Umbilical cord (tissue), 2 donors: ENCODE data around the gene FASTKD3. TPM values are rescaled to one million over a fixed set of nuclear protein-coding genes. Genes with fewer than 3 reads are reported as not detected.
"Not testable (repeated sequence)": the region's sequence is repeated elsewhere in the genome, so short reads cannot be mapped to it uniquely, and the experiment has no call there.

Experiments
- DNase-seq: peaks from one replicate; pipeline ENCODE4 v3.0.0-alpha.2; 2015; ENCODE audit warnings: low spot score
- total RNA-seq: library from RNA; depleted of rRNA; stranded (reverse); fragments of >200 nt; gene quantifications from one replicate; pipeline ENCODE4 v1.2.3, GENCODE V29; 2014; ENCODE audit warnings: low replicate concordance; ENCODE audit not compliant: insufficient read depth

FASTKD3 gene, protein sequence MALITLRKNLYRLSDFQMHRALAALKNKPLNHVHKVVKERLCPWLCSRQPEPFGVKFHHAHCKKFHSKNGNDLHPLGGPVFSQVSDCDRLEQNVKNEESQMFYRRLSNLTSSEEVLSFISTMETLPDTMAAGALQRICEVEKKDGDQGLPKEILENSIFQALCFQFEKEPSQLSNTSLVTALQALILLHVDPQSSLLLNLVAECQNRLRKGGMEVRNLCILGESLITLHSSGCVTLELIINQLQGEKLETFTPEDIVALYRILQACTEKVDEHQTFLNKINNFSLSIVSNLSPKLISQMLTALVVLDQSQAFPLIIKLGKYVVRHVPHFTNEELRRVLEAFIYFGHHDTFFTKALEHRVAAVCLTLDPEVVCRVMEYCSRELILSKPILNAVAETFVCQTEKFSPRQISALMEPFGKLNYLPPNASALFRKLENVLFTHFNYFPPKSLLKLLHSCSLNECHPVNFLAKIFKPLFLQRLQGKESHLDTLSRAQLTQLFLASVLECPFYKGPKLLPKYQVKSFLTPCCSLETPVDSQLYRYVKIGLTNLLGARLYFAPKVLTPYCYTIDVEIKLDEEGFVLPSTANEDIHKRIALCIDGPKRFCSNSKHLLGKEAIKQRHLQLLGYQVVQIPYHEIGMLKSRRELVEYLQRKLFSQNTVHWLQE
- total RNA-seq, result 26.5 TPM

DNA sequence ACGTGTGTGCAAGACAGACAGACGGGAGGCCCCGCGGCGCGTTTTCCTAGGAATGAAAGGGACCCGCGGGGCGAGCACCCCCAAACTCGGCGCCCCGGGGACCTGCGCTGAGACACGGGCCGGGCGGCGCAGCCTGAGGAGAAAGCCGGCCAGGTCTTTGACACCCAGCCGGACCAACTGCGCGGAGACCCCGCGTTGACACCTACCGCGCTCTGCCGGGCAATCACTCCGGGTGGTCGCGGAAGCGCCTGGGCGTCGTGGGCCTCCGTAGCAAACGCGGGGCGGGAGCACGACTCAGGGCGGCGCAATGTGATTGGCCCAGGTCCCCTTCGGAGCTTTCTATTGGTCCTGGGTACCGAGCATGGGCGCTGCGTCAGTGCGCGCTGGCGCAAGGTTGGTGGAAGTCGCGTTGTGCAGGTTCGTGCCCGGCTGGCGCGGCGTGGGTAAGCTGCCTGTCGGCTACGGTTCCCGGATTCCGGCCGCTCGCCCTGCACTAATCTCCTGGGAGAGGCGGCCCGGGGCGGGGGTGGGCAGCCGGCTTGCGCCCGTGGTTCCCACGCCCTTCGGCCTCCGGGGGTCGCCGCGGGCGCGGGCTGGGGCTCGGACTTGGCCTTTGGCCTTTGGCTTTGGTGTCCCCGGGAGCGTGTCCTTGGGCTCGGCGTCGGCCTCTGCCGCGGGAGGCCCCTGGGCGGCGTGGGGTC is at the start of gene FASTKD3, which contains the start of gene MTRR:
FASTKD3 (minus strand) TSS at position 259 of the 701 bp plus-strand sequence. CDS start 948 bp downstream, outside the sequence.
MTRR (plus strand) TSS at position 376 of the 701 bp plus-strand sequence. CDS start 1,647 bp downstream, outside the sequence.
- peak; percentile 96 for DNase-seq

DNA sequence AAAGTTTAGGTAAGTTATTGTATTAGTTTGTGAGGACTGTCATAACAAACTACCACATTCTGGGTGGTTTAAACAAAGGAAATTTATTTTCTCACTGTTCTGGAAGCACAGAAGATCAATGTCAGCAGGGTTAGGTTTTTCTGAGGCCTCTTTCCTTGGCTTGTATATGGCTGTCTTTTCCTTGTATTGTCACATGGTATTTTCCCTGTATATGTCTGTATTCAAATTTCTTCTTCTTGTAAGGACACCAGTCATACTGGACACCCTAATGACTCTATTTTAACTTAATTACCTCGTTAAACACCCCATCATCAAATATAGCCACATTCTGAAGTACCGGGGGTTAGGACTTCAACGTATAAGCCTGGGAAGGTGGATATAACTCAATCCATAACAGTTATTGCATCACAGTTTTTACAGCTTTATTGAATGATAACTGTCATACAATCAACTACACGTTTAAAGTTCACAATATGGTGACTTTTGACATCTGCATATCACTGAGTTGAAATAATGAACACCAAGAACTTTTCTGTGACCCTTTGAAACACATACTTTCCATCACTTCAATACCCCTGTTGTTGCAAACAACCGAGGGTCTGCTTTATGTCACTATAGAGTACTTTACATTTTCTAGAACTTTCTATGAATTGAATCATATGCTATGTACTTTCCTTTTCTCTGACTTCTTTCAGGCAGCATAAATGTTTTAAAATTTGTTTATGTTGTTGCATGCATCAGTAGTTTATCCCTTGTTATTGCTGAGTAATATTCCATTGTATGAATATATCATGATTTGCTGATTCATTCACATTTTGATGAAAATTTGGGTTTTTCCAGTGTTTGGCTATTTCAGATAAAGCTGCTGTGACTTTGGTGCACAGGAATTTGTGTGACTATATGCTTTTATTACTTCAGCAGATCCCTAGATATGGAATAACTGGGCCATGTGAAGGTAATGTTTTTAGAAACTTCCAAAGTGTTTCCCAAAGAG is 48.6 kb upstream of the FASTKD3 start:
- no peak for DNase-seq

DNA sequence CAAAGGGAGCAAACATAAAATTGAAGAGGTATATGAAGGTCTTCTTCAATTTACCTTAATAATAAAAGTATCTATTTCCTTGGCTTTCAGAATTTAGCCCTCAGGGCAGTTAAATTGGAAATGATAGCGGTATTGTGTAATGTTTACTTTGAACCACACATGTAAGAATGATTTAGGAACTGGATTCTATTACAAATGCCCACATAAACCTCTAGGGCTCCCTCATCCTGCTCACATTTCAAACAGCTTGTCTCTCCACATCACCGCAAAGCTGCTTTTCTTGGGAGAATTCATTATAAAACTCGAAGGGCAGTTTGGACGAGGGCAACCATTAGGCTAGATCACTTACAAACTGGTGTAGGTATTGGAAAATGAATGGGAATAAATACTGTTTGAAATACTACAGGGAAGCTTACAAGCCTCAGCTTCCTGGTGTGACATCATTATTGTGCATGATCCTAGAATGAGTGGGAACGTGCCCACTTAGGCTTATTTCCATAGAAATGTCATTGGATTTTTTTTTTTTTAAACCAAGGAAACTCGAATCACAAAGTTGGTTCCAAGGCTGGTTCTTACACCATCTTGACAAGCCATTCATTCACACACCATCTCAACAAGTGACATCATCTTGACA is 47.5 kb upstream of the FASTKD3 start:
- DNase-seq, result no peak

DNA sequence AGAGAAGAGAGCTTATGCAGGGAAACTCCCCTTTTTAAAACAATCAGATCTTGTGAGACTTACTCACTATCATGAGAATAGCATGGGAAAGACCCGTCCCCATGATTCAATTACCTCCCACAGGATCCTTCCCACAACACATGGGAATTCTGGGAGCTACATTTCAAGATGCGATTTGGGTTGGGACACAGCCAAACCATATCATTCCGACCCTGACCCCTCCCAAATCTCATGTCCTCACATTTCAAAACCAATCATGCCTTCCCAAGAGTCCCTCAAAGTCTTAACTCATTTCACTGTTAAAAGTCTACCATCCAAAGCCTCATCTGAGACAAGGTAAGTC is 42.6 kb upstream of the FASTKD3 start:
- not testable (repeated sequence) for DNase-seq

DNA sequence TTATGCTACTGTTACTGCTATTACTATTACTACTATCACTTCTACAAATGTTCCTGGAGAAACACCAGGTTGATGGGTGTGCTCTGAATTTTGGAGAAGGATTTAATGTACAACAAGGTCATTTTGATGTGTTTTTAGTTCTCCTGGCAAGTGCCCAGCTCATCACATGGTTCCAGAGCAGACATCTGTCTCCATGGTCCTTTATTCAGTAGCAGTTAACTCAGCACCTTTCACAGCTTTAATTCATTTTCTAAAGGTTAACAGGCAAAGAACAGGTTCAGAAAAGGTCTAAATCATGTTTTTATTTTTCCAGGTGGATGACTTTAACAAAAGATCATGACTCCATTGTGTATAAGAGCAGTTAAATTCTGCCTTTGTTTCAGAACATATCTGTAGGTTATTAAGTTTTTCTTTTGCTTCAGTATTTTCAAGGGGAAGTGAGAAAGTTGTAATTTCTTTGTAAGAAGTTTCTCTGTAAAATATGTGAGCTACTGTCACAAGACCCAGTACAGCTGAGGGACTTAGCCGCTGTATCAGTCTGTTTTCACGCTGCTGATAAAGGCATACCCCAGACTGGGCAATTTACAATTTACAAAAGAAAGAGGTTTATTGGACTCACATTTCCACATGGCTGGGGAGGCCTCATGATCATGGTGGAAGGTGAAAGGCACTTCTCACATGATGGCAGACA is 42.1 kb upstream of the FASTKD3 start:
- no peak for DNase-seq

DNA sequence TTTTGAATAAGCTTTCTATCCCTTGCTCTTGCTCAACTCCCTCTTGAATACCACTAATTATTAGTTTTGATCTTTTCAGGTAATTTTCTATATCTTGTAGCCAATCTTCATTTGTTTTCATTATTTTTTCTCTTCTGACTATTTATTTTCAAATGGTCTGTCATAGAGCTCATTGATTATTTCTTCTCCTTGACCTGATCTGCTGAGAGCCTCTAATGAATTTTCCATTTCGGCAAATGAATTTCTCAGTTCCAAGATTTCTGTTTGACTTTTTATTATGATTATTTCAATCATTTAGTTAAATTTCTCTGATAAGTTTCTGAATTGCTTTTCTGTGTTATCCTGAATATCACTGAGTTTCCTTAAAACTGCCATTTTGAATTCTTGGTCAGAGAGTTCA is 39.5 kb upstream of the FASTKD3 start:
- no peak for DNase-seq

DNA sequence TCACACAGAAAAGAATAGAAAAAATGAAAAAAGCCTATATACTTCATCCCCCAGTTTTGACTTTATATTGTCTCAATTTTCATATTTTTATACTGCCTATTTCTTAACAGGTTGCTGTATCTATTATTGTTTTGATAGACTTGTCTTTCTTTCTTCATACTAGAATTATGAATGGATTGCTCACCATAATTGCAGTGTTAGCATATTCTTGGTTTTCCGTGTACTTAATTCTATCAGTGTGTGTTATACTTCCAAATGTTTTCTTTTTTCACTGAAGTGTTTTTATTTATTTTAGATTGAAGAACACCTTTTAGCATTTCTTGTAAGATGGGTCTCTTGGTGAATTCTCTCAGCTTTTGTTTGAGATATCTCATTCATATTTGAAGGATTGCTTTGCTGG is 38.8 kb upstream of the FASTKD3 start:
- DNase-seq, result no peak

DNA sequence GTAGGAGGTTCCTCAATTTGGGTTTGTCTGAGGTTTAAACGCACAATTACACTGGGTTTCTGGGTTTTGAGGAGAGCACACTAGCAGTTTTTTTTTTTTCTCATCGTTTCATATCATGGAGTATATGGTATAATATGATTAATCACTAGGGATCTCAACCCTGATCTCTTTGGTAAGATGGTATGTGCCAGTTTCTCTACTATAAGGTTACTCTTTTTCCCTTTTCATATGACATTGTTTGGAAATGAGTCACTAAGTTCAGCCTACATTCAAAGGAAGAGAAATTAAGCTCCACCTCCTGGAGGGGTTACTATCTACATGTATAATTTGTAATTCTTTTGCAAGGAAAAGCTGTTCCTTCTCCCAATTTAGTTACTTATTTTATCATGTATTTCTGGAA is 35.3 kb upstream of the FASTKD3 start:
- DNase-seq, result no peak

DNA sequence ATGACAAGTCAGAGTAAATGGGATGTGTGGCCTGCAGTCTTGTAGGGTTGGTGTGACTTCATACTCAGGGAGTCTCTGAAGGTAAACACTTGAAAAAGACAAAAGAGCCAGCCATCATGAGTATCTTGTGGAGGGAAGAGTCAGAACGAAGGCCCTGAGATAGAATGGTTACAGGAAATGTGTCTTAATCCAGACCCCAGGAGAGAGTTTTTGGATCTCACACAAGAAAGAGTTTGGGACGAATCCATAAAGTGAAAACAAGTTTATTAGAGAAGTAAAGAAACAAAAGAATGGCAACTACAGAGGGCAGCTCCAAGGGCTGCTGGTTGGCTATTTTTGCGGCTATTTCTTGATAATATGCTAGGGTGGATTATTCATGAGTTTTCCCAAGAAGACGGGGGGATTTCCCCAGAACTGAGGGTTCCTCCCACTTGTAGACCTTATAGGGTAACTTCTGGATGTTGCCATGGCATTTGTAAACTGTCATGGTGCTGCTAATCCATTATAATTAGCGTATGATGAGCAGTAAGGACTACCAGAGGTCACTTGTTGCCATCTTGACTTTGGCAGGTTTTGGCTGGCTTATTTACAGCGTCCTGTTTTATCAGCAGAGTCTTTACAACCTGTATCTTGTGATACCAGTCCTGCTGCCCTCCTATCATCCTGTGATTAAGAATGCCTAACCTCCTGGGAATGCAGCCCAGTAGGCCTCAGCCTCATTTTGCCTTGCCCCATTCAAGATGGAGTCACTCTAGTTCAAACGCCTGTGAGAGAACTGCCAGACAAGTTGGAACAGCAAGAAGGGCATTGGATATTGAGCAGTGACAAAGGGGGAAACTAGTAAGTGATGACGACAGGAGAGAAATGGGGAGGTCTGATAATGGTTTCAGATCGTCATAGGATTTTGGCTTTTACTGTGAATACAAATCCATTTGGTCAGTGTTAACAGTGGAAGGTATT is 34.1 kb upstream of the FASTKD3 start:
- DNase-seq, result no peak

DNA sequence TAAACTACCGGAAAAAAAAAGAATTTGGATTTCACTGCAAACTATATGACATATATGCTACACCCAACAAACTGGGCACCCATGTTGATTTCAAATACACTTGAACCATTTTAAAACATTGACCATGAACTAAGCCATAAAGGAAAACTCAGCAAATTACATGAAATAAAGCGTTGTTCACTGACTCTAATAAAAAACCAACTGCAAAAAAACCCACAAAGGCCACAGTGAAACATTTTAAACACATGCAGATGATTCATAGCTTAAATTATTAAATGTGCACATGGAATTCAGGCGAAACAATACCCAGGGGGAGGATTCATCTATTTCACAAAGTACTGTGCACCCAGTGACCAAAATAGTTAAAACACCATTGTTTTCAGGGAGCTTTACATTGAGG is 33.4 kb upstream of the FASTKD3 start:
- DNase-seq, result no peak

DNA sequence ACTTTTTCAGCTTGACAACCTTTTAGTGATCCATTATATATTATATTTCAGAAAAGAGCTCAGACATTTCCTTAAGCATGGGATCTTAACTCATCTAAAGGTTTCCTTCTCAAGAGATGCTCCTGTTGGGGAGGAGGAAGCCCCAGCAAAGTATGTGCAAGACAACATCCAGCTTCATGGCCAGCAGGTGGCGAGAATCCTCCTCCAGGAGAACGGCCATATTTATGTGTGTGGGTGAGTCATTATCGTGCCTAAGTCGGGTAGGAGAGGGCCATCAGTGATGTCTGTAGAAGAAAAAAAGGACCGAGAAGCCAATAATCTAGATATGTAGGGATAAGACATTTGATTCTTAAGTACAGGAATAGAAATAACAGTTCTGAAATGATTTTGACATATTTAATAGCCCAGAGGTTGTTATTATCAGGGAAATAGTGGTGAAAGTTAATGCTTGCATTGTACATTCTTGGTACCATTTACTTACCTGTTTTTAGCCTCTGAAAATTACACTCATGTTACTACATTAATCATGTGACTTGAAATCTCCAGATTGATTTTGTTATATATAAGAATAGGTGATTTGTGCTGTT is 28.3 kb upstream of the FASTKD3 start:
- DNase-seq, result no peak

DNA sequence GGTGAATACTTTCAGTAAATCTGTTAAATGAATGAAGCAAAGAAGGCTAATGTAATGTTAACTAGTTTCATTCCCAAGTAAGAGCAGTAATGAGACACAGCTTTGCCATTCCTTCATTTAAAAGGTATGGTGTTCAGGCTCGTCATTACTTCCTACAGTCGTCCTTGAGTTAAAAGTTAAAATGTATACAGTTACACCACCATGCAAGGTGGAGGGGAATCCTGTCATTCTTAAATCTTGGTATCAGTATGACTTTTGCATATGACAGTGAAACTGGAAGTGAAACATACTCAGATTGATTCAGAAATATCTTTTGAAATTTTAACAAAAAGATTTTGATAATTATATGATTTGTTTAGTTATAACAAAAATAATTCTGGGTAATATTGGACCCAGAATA is 26.0 kb upstream of the FASTKD3 start:
- no peak for DNase-seq

DNA sequence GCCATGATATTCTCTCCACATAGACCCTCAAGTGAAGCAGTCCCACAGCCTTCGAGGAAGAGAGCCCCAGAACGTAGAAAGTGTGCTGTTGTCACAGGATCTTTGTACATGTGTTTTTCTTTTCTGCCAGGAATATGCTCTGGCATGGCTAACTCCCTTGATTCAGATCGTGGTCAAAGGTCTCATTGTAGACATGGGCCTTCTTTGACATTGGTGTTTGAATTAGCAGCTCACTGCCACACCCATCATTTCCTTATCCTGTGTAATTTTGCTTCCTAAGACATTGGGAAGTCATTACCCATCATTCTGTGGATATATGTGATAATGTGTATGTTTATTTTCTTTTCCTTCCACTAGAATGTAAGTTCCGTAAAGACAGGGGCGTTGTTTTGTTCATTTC is 25.6 kb upstream of the FASTKD3 start:
- no peak for DNase-seq

DNA sequence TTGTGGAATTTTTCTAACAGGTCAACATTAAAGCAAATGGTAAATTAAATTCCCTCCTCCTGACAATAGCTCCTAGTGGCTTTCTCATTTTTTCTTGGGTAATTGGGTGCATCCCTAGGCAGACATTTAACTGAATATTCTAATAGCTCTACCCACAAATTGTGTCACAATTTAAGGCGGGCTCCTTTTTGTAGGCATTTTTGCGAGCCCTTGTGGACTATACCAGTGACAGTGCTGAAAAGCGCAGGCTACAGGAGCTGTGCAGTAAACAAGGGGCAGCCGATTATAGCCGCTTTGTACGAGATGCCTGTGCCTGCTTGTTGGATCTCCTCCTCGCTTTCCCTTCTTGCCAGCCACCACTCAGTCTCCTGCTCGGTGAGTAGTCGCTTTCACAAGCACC is 20.1 kb upstream of the FASTKD3 start:
- no peak for DNase-seq

DNA sequence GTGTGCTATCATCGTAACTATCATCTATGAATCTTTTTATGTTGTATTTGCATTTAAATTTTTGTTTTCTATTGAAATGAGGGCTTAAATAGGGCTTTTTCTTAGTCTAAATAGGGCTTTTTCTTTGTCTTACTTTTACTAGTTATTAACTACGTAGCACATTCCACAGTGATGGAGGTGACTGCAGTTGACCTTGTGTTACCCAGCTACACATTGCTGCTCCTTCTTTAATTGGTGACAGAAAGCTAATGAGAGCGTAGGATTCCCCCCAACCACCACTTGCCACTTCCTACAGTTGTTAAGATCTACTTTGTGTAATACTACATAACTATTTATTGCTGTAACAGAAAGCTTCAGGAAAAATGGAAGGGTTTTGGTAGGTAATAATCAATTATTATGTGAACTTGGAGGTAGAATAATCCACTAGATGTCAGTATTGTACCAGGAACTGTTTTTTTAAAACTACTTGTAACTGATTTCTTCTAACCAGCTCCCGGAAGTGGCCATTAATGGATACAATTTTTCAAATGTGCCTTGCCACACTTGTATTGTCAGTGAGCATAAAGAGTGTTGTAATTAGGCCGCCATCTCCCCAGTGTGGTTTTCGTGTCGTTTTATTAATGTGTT is 18.1 kb upstream of the FASTKD3 start:
- peak; percentile 16 for DNase-seq

DNA sequence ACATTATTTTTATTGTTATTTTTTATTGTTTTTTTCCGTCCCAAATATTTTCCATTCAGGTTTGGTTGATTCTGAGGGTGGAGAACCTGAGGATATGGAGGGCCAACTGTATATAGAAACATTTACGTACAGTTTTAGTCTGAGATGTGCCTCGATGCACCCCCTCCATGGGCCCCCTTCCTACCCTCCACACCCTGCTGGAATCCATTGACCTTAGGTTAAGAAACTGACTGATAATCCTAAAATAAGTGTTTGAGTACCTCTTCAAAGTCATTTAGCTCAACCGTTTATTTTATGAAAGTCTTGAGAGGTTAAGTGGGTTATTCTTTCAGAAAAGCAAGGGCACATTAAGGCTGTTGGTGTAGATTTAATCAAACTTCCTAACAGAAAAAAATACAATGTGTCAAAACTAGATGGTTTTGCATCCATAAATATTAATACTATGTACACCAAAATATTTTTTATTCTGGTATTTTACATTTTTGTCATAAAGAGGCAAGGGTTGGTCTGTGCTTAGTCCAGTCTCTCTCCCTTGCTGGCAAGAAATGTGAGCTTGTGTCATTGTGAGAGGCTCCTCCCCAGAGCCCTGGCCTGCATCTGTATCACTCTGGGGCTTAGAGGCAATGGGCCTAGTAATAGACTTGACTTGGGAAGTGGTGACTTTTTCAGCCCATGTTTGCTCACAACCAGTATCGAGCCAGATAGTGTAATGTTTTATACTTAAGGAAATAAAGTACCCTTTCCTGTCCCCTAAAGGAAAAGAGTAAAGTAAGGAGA is 15.8 kb upstream of the FASTKD3 start:
- peak; percentile 76 for DNase-seq

DNA sequence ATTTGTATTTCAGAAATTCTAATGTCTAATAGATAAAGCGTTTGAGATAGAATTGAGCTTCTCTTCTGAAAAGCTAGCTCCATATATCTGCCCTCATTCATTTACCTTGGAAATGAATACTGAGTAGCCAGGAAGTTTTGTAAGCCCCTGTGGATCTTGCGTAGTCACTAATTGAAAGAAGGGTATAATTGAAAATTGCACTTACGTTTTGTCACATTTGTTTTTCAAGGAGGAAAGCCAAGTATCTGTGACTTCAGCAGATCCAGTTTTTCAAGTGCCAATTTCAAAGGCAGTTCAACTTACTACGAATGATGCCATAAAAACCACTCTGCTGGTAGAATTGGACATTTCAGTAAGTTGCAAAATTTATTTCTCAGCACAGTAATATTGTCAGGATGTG is 14.1 kb upstream of the FASTKD3 start:
- no peak for DNase-seq
